Putamen (tissue), 1 donor: Measurements from ENCODE around the gene BCAS3.
"Not testable (repeated sequence)": the region's sequence is repeated elsewhere in the genome, so short reads cannot be mapped to it uniquely, and the experiment has no call there.

ENCODE experiments used
- DNase-seq: peaks from one replicate; pipeline ENCODE4 v3.0.0-alpha.2; 2016; ENCODE audit warnings: low spot score

Gene BCAS3

DNA sequence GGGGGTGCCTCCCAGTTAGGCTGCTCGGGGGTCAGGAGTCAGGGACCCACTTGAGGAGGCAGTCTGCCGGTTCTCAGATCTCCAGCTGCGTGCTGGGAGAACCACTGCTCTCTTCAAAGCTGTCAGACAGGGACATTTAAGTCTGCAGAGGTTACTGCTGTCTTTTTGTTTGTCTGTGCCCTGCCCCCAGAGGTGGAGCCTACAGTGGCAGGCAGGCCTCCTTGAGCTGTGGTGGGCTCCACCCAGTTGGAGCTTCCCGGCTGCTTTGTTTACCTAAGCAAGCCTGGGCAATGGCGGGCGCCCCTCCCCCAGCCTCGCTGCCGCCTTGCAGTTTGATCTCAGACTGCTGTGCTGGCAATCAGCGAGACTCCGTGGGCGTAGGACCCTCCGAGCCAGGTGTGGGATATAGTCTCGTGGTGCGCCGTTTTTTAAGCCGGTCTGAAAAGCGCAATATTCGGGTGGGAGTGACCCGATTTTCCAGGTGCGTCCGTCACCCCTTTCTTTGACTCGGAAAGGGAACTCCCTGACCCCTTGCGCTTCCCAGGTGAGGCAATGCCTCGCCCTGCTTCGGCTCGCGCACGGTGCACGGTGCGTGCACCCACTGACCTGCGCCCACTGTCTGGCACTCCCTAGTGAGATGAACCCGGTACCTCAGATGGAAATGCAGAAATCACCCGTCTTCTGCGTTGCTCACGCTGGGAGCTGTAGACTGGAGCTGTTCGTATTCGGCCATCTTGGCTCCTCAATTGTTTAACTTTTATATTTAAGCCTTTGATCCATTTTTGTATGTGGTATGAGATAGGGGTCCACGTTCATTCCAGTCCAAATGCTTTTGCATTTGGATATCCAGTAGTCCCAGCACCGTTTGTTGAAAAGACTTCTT is 209.3 kb downstream of the BCAS3 start:
- DNase-seq, result not testable (repeated sequence)

DNA sequence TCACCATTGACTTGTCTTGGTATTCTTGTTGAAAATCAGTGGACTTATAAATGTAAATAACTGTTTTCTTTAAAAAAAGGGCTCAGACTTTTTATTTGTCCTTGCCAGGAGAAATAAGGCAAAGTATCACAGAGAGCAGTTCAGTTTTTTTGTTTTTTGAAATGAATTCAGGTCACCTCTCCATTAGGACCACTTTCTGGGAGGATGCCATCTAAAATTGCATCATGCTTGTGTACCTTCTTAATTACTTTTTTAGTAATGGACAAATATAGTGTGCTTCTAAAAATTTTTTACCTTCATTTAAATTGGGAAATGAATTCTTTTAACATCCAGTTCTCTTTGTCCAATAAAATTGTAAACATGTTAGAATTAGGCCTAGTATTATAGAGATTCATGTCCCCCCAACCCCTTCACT is 210.0 kb downstream of the BCAS3 start:
- no peak for DNase-seq

DNA sequence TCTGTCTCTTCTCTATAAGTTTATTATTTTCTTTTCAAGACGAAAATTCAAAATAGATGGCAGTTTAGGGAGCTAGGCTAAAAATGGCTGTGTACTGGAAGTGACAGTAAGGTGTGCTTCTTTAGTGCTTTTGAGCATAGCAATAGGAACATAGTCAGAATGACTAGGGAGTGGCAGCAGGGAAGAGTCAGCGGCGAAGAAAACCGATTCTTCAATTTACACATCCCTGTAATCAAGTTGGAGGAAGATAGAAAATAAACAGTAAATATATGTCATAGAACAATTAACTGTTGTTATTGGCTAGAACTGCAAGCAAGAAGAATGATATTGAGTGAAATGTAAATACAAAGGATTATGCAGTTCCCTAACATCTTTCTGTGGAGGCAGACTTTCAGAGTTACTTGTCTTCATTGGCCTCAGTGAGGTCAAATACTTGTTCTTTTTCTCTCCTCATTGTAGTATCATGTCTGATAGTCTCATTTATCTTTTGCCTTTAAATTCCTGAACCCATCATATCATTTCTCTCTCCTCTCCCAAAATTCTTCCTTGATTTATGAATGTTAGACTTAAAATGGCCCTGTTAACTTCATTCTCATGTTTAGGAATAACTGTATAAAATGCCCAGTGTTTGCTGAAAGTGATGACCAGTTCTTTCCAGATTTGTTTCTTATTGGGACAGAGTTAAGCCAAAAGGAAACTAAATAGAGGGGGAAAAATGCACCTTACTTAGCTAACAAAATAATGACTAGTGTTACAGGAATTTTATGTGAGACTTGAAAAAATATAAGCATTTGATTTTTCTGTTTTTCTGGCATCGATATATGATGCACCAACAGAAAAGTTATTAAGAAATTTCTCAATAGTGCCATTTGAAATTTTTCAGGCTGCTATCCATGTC is 211.4 kb downstream of the BCAS3 start:
- DNase-seq, result no peak

DNA sequence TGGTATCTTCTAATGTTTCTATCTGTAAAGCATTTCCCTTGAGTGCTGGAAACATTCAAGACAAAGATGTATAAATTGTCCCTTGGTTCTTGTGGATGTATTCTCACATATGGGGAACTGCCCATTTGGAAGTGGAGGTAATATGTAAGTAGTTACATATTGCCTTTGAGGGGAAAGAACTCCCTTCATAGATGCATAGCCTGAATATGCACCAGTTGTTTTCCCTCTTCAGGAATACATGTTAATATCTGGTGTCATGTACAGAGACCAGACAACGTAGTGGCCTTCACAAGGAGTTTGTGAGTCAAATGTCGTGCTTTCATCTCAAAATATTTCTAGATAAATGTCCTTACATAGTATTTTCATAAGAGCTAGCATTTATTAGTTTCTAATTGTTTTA is 213.5 kb downstream of the BCAS3 start:
- DNase-seq, result no peak

- no peak for DNase-seq
Observed at GRCh38 chr17:60893475-60893874, 215.8 kb downstream of the BCAS3 start.

DNA sequence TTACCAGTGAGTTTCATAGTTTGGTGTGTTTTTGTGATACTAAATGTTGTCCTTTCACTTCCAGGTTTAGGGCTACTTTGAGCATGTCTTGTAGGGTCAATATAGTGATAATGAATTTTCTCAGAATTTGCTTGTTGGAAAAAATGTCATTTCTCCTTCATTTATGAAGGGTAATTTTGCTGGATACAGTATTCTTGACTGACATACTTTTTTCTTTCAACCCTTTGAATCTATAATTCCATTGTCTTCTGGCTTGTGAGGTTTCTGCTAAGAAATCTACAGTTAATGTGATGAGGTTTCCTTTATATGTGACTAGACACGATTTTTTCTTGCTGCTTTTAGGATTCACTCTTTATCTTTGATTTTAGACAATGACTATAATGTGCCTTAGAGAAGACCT is 219.3 kb downstream of the BCAS3 start:
- DNase-seq, result no peak

DNA sequence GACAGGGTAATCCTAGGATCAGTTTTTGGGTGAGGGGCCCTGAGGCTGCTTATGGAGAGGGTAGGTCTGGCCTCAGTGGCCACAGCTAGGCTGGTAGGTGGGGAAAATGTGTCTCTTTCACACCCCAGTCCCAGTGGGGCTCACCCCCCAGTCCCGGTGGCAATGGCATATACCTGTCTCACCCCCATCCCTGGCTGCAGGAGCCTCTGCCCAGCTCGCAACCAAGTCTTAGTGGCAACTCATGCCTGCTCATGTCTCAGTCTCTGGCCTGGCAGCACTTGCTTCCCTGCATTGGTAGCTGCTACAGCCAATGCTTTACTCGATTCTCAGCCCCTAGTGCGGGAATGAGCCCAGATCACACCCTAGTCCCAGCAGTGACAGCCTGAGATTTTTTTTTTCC is 221.5 kb downstream of the BCAS3 start:
- DNase-seq, result no peak

DNA sequence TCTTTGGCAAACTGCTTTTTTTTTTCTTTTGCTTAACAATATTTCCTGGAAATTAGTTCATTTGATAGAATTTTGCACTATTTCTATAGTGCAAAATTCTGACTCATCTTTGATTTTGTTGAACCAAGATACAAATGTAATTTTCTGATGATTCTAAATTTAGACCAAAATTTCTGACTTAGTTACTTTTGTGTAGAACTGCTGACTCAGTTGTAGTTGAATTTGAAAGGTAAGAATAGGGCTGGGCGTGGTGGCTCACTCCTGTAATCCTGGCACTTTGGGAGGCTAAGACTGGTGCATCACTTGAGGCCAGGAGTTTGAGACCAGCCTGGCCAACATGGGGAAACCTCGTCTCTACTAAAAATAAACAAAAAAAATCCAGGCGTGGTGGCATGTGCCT is 223.0 kb downstream of the BCAS3 start:
- DNase-seq, result no peak

DNA sequence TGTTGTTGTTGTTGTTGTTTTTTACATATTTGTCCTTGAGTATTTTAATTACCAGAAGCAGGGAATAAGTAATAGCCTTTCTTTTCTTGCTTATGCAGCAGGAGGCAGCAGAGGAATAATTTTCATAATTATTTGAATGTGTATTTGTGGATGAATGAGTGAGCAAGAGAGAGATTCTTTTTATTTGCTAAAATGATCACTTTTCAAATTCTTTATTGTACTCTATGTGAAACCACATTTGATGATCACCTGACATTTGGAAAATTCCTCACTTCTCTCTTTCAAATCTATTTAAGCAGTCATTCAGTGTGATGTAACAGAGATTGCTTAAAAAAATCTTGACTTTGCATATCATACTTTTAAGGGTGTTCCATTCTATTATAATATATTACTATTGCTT is 223.6 kb downstream of the BCAS3 start:
- DNase-seq, result no peak

DNA sequence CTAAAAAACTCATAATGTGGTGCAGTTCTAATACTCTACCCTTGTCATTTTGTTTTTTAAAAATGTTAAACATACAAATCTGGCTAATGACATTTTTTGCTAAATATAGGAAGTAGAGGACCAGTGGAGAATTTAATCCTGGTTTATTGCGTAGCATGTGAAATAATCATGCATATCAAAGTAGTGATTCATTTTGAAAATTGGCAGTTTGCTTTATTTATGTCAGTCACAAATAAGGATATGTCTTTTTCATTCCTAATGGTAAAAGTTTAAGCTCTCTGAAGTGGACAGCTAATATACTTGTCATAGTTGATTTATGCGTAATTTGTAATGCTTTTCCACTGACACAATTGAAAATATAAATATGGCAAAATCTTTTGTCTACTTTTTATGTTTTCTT is 224.2 kb downstream of the BCAS3 start:
- DNase-seq, result no peak

DNA sequence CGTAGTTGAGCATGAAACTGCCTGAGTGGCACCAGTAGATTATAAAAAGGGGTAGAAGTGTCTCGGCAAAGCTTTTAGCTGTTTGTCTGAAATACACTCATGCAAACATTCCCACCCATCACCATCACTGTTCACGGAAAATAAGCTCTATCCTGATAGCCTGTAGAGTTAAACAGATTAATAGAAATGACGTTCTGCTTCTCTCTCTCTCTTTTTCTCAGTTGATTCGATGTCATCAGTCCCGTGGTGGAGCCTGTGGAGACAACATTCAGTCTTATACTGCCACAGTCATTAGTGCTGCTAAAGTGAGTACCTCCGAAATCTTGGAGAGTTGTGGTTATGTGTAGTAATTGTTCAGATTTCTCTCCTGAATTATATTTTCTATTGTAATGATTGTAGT is 224.7 kb downstream of the BCAS3 start:
- DNase-seq, result no peak

DNA sequence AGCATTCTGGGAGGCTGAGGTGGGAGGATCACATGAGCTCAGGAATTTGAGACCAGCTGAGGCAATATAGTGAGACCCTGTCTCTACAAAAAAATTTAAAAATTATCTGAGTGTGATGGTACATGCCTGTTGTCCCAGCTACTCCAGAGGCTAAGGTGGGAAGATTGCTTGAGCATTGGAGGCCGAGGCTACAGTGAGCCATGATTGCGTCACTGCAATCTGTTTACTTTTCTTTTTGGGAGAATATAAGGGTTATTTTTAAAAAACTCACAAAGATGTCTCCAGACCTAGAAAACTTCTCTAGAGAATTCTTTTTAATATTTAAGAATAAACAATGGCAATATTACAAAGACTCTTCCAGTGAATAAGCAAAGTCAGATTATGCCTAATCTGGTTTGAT is 226.9 kb downstream of the BCAS3 start:
- no peak for DNase-seq

DNA sequence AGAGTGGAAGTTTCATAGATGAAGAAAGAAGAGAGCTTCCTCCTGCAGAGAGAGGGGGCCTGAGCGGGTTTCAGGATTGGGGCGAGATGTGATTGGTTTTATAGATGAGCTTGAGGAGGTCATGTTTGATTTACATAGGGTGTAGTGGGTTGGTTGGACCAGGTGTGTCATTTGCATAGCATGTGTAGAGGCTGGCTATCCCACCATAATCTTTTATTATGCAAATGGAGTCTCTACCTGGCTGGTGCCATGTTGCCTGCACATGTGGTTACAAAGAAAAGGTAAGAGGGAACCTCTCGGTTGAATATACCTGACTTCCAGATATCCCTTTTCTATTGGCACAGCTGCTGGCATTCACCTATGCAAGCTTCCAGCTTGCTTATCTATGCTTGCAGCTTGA is 228.1 kb downstream of the BCAS3 start:
- no peak for DNase-seq

GRCh38 chr17:60908324-60908723 is 230.7 kb downstream of the BCAS3 start:
- no peak for DNase-seq

DNA sequence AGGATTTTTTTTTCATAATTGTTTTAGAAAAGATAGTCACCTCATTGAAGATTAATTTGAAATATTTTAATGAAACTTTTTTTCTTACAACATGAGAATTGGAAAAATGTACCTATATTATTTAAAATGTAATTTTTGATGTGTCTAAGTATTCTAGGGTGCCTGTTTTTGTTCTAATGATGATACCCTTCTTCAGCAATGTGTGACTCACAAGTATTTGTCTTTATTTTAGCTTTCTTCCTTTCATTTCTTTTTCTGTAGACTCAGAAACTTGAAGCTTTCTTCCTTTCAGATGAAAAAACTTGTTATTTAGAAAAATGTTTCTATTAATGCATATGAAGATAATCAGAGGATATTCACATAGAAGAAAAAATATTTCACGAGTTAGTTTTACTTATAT is 231.8 kb downstream of the BCAS3 start:
- no peak for DNase-seq

GRCh38 chr17:60910415-60910814 is 232.8 kb downstream of the BCAS3 start:
- DNase-seq, result no peak

DNA sequence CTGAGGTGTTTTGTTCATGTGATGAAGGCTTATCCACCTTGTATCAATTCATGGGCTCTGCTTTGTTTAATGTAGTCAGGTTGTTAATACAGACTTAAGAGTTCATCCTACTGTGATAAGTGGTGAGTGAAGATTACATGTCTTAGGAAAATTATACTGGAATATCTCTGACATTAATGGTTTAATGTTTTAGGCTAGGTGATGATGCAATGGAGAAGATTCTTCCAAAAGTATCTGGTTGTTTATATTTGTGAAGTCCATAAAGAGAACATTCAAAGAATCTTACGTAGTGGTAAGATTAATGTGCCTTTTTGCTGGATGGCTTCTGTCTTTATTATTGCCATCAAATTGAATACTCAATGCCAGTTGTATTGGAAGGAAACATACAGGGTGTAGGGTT is 236.4 kb downstream of the BCAS3 start:
- no peak for DNase-seq

GRCh38 chr17:60916043-60916442 is 238.4 kb downstream of the BCAS3 start:
- no peak for DNase-seq

GRCh38 chr17:60920107-60920506 is 242.5 kb downstream of the BCAS3 start:
- DNase-seq, result no peak

DNA sequence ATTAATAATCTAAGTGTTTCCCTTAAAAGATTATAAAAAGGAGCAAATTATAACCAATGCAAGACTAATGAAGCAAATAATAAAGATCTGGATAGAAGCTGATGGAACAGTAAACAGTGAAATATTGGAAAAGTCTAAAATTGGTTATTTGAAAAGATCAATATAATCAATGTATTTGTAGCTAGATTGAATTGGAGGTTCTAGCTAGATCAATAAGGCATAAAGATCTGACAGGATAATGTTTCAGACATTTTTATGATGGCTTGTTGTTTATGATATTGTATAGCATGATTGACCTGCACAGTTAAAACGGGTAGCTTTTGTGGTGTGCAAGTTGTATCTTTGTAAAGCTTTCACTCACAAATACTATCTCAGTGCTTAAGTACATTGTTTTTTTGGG is 245.3 kb downstream of the BCAS3 start:
- DNase-seq, result no peak

DNA sequence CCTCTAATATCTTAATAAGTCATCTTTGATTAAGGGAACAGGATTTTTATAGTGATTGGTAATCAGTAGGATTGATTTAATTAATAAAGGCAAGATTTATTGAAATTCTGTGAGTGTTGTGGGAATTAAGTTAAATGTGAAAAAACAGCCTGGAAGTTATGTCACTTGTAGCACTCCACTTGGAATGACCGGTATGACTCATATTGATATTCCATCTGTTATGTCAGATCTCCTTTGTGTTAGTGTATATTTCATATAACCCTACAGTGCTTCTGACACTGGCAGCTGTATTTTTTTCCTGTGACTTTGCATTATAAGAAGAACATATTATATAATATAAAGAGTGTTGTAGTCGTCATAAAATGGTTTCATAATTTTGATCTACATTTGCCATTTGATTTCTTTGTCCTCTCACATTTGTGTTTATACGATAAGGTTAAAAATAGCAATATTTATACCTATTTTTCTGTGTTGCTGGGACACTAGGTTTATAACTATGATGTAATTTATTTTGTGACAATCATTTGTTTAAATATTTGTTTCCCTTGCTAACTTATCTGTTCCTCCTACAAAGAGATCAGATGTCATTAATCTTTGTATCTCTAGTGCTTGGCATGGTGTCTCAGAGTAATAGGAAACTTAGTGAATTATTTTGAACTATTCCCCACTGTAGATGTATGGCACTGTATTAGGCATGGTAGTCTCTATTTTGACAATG is 249.0 kb downstream of the BCAS3 start:
- DNase-seq, result no peak

GRCh38 chr17:60933739-60934138 is 256.1 kb downstream of the BCAS3 start:
- no peak for DNase-seq

GRCh38 chr17:60934723-60935122 is 257.1 kb downstream of the BCAS3 start:
- DNase-seq, result peak; percentile 3
